Activated B cell treated with CpG ODN at 0.5 μM for 24 hours (primary cell): ENCODE data around the gene KRT76. TPM values are rescaled to one million over a fixed set of nuclear protein-coding genes. Genes with fewer than 3 reads are reported as not detected.

ENCODE experiments used
- ATAC-seq: fragments of 200-7000 bp; cut with Tn5 transposase; one replicate; pipeline ENCODE4 v1.10.0; 2021; ENCODE audit warnings: low read depth, mild to moderate bottlenecking, moderate library complexity
- CTCF ChIA-PET: fragments of 350-600 bp; sonication (Branson Sonifier 250); formaldehyde crosslinking; loops from one replicate; lab custom pipeline; 2021; ENCODE audit warnings: antibody characterized with exemption; lab: Charles Lee
- POLR2A ChIA-PET: fragments of 350-600 bp; sonication (Branson Sonifier 250); formaldehyde crosslinking; loops from one replicate; lab custom pipeline; 2021; ENCODE audit warnings: antibody characterized with exemption; lab: Charles Lee
- DNase-seq: peaks from one replicate; pipeline ENCODE4 v3.0.0; 2022
- H3K27ac Mint-ChIP-seq: one replicate; pipeline ENCODE4 v1.8.0; 2020; ENCODE audit warnings: mixed read lengths
- H3K27me3 Mint-ChIP-seq: one replicate; pipeline ENCODE4 v1.8.0; 2021; ENCODE audit warnings: mixed read lengths
- H3K36me3 Mint-ChIP-seq: one replicate; pipeline ENCODE4 v1.8.0; 2021; ENCODE audit warnings: low read depth, mixed read lengths
- H3K4me1 Mint-ChIP-seq: one replicate; pipeline ENCODE4 v1.8.0; 2021; ENCODE audit warnings: mixed read lengths
- H3K4me3 Mint-ChIP-seq: one replicate; pipeline ENCODE4 v1.8.0; 2020; ENCODE audit warnings: mild to moderate bottlenecking, mixed read lengths
- H3K9me3 Mint-ChIP-seq: one replicate; pipeline ENCODE4 v1.8.0; 2020; ENCODE audit warnings: mixed read lengths
- CTCF ChIP-seq: fragments of 200-600 bp; IDR thresholded peaks from one replicate; pipeline ENCODE4 v1.8.0; 2022; ENCODE audit warnings: antibody characterized with exemption, mild to moderate bottlenecking
- intact Hi-C: fragments of 100-400 bp; cut with micrococcal nuclease; formaldehyde crosslinking; loops from one replicate; pipeline ENCODE4 v1.15.1; 2024
- total RNA-seq: library from RNA; stranded (reverse); gene quantifications from 2 replicates; pipeline ENCODE4 v1.2.3, GENCODE V29; 2022

KRT76 gene
- total RNA-seq, 1 donor from 2014 or later, result not detected

- Mint-ChIP-seq H3K9me3 (no peaks in the 10 kb centered on the region), H3K27me3 (peaks cover 18% of the 10 kb centered on the region), H3K36me3 (no peaks in the 10 kb centered on the region), H3K4me3 (no peak overlapping the region), H3K27ac (no peak overlapping the region), H3K4me1 (no peaks in the 10 kb centered on the region)
- DNase-seq, result no peak
- POLR2A ChIA-PET, result no interaction called here
- CTCF ChIA-PET, result no interaction called here
- TF ChIP-seq CTCF, result no peak
- intact Hi-C loops, result no loop called here
- no peak for ATAC-seq
Measured at GRCh38 chr12:52740584-52740983, 36.6 kb downstream of the KRT76 start.

- no peak overlapping the region for H3K4me3 Mint-ChIP-seq
- H3K27ac Mint-ChIP-seq, result no peak overlapping the region
- H3K4me1 Mint-ChIP-seq, result no peaks in the 10 kb centered on the region
- intact Hi-C loops, result no loop called here
- H3K36me3 Mint-ChIP-seq, result no peaks in the 10 kb centered on the region
- DNase-seq, result no peak
- POLR2A ChIA-PET, result no interaction called here
- no peaks in the 10 kb centered on the region for H3K9me3 Mint-ChIP-seq
- CTCF ChIA-PET, result no interaction called here
- no peak for ATAC-seq
- peaks cover 18% of the 10 kb centered on the region for H3K27me3 Mint-ChIP-seq
- no peak for TF ChIP-seq CTCF
Measured at GRCh38 chr12:52739963-52740362, 37.2 kb downstream of the KRT76 start.

GRCh38 chr12:52735816-52736632 lies 41.1 kb downstream of the KRT76 start:
- H3K27me3 Mint-ChIP-seq, result peaks cover 14% of the 10 kb centered on the region
- H3K4me3 Mint-ChIP-seq, result no peak overlapping the region
- no peak for TF ChIP-seq CTCF
- DNase-seq, result no peak
- H3K9me3 Mint-ChIP-seq, result no peaks in the 10 kb centered on the region
- POLR2A ChIA-PET, result no interaction called here
- no peaks in the 10 kb centered on the region for H3K36me3 Mint-ChIP-seq
- intact Hi-C loops, result no loop called here
- CTCF ChIA-PET, result no interaction called here
- H3K27ac Mint-ChIP-seq, result no peak overlapping the region
- no peak for ATAC-seq
- H3K4me1 Mint-ChIP-seq, result no peaks in the 10 kb centered on the region

GRCh38 chr12:52735106-52735505 lies 42.0 kb downstream of the KRT76 start:
- CTCF ChIA-PET, result no interaction called here
- Mint-ChIP-seq H3K27me3 (peaks cover 13% of the 10 kb centered on the region), H3K4me1 (no peaks in the 10 kb centered on the region)

GRCh38 chr12:52730793-52731192 lies 46.4 kb downstream of the KRT76 start:
- Mint-ChIP-seq H3K27me3 (peaks cover 11% of the 10 kb centered on the region), H3K36me3 (no peaks in the 10 kb centered on the region), H3K4me1 (no peaks in the 10 kb centered on the region), H3K27ac (no peak overlapping the region), H3K4me3 (no peak overlapping the region), H3K9me3 (no peaks in the 10 kb centered on the region)
- DNase-seq (no peak), ATAC-seq (no peak)
- CTCF ChIA-PET, result no interaction called here
- POLR2A ChIA-PET, result no interaction called here
- intact Hi-C loops, result no loop called here
- no peak for TF ChIP-seq CTCF

More at GRCh38 chr12:52735106-52735505, 42.0 kb downstream of the KRT76 start:
- no peaks in the 10 kb centered on the region for H3K36me3 Mint-ChIP-seq
- TF ChIP-seq CTCF, result no peak
- ATAC-seq, result no peak
- H3K9me3 Mint-ChIP-seq, result no peaks in the 10 kb centered on the region
- intact Hi-C loops, result no loop called here
- no peak for DNase-seq
- H3K27ac Mint-ChIP-seq, result no peak overlapping the region
- H3K4me3 Mint-ChIP-seq, result no peak overlapping the region
- POLR2A ChIA-PET, result no interaction called here
